Urothelium cell line (cell line): ENCODE measurements around the gene ZFTA.

Experiments
- DNase-seq: peaks from one replicate; pipeline ENCODE4 v3.0.0; 2011; ENCODE audit warnings: low spot score, mixed read lengths
- FAIRE-seq: peaks from 2 replicates; lab custom pipeline; 2011; peaks lifted over from hg19 to GRCh38; lab: Jason Lieb, UNC

The ZFTA gene

GRCh38 chr11:63756919-63757761 is 11.4 kb downstream of the ZFTA start:
- no peak for FAIRE-seq

GRCh38 chr11:63749624-63750023 is 19.0 kb downstream of the ZFTA start:
- no peak for FAIRE-seq
- DNase-seq, result no peak

More at GRCh38 chr11:63756919-63757761, 11.4 kb downstream of the ZFTA start:
- DNase-seq, result no peak

- FAIRE-seq (no peak), DNase-seq (no peak)
Observed at GRCh38 chr11:63747011-63747410, 21.6 kb downstream of the ZFTA start.

- DNase-seq (no peak), FAIRE-seq (no peak)
Observed at GRCh38 chr11:63745304-63746170, 23.0 kb downstream of the ZFTA start.

GRCh38 chr11:63738720-63739360 is 29.7 kb downstream of the ZFTA start:
- DNase-seq, result peak; percentile 58
- no peak for FAIRE-seq

GRCh38 chr11:63737718-63738117 is 30.9 kb downstream of the ZFTA start:
- FAIRE-seq (no peak), DNase-seq (no peak)

DNA sequence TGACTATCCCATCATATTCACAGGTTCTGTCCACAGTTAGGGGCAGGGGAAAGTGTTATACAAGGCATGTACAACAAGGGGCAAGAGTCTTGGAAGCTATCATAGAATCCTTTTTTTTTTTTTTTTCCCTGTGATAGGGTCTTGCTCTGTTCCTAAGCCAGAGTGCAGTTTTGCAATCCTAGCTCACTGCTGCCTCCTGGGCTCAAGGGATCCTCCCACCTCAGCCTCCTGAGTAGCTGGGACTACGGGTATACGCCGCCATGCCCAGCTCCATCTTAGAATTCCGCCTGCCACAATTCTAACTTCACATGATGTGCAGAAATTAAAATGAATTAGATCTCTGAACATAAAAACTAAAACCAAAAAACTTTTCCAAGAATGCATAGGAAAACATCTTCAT is 31.7 kb downstream of the ZFTA start:
- FAIRE-seq (no peak), DNase-seq (no peak)

DNA sequence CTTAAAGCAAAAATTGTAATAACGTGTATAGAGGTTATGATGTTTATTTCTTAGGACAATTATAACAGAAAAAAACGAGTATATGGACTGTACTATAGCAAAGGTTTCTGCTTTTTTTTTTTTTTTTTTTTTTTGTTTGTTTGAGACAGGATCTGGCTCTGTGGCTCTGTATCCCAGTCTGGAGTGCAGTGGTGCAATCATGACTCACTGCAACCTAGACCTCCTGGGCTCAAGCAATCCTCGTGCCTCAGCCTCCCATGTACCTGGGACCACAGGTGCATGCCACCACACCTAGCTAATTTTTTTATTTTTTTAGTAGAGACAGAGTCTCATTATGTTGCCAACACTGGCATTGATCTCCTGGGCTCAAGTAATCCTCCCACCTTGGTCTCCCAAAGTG is 39.2 kb downstream of the ZFTA start:
- FAIRE-seq (no peak), DNase-seq (no peak)

DNA sequence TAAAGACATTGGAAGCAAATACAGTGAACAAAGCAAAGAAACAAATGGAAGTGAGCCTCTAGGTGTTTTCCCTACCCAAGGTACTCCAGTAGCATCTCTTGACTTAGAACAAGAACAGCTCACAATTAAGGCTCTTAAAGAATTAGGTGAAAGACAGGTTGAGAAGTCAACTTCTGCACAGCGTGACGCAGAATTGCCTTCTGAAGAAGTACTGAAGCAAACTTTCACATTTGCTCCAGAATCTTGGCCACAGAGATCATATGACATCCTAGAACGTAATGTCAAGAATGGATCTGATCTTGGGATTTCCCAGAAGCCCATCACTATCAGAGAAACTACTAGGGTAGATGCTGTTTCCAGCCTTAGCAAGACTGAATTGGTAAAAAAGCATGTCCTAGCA is 48.0 kb downstream of the ZFTA start:
- no peak for FAIRE-seq
- no peak for DNase-seq

DNA sequence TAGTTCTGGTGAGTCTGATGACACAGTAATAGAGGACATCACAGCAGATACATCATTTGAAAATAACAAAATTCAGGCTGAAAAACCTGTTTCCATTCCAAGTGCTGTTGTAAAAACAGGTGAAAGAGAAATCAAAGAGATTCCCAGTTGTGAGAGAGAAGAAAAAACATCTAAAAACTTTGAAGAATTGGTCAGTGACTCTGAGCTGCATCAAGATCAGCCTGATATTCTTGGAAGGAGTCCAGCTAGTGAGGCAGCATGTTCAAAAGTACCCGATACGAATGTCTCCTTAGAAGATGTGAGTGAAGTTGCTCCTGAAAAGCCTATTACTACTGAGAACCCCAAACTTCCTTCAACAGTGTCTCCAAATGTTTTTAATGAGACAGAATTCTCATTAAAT is 48.6 kb downstream of the ZFTA start:
- DNase-seq (no peak), FAIRE-seq (no peak)

DNA sequence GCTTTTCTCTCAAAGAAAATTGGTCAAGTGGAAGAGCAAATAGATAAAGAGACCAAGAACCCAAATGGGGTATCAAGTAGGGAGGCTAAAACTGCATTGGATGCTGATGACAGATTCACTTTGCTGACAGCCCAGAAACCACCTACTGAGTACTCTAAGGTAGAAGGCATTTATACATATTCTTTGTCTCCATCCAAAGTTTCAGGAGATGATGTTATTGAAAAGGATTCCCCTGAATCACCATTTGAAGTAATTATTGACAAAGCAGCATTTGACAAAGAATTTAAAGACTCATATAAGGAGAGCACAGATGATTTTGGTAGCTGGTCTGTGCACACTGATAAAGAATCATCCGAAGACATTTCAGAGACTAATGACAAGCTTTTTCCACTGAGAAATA is 49.6 kb downstream of the ZFTA start:
- FAIRE-seq, result no peak

More for the DNA sequence above, 49.6 kb downstream of the ZFTA start:
- DNase-seq, result no peak
